BE2C (cell line): ENCODE results near the gene ZFYVE28.

Experiments
- DNase-seq: peaks from one replicate; pipeline ENCODE4 v3.0.0-alpha.2; 2020
- H3K27me3 ChIP-seq: fragments of 250-450 bp; sonication (Bioruptor Pico); 2 replicates; pipeline ENCODE4 v1.5.1; 2020; ENCODE audit warnings: mild to moderate bottlenecking
- H3K36me3 ChIP-seq: fragments of 250-450 bp; sonication (Bioruptor Pico); 2 replicates; pipeline ENCODE4 v1.5.1; 2020; ENCODE audit warnings: mild to moderate bottlenecking
- H3K4me1 ChIP-seq: fragments of 250-450 bp; sonication (Bioruptor Pico); 2 replicates; pipeline ENCODE4 v1.5.1; 2020
- H3K4me3 ChIP-seq: 2 replicates; pipeline ENCODE4 v1.5.1; 2011; ENCODE audit warnings: low read depth, low read length
- H3K9me3 ChIP-seq: fragments of 250-450 bp; sonication (Bioruptor Pico); 2 replicates; pipeline ENCODE4 v1.5.1; 2020
- CTCF ChIP-seq: IDR thresholded peaks from 2 replicates; pipeline ENCODE4 v1.5.1; 2012; ENCODE audit warnings: mild to moderate bottlenecking, low read depth, low read length

The ZFYVE28 gene

GRCh38 chr4:2267841-2268240 lies 150.6 kb downstream of the ZFYVE28 start:
- Histone ChIP-seq H3K4me3 (no peak overlapping the region), H3K36me3 (no peaks in the 10 kb centered on the region), H3K9me3 (no peaks in the 10 kb centered on the region), H3K4me1 (peaks cover 8% of the 10 kb centered on the region), H3K27me3 (no peaks in the 10 kb centered on the region)
- TF ChIP-seq CTCF, result no peak
- DNase-seq, result no peak

- DNase-seq, result no peak
- H3K27me3 ChIP-seq, result no peaks in the 10 kb centered on the region
- H3K9me3 ChIP-seq, result no peaks in the 10 kb centered on the region
- TF ChIP-seq CTCF, result no peak
- H3K4me3 ChIP-seq, result no peak overlapping the region
- peaks cover 8% of the 10 kb centered on the region for H3K4me1 ChIP-seq
- H3K36me3 ChIP-seq, result no peaks in the 10 kb centered on the region
These were observed 151.1 kb downstream of the ZFYVE28 start for GRCh38 chr4:2267320-2267811.

- Histone ChIP-seq H3K4me3 (no peak overlapping the region), H3K9me3 (no peaks in the 10 kb centered on the region), H3K36me3 (no peaks in the 10 kb centered on the region), H3K4me1 (peaks cover 8% of the 10 kb centered on the region), H3K27me3 (no peaks in the 10 kb centered on the region)
- no peak for TF ChIP-seq CTCF
- no peak for DNase-seq
These were observed 151.6 kb downstream of the ZFYVE28 start for GRCh38 chr4:2266821-2267220.

GRCh38 chr4:2266181-2266580 lies 152.3 kb downstream of the ZFYVE28 start:
- no peaks in the 10 kb centered on the region for H3K27me3 ChIP-seq

GRCh38 chr4:2265113-2266110 lies 153.0 kb downstream of the ZFYVE28 start:
- Histone ChIP-seq H3K36me3 (no peaks in the 10 kb centered on the region), H3K4me3 (no peak overlapping the region), H3K27me3 (no peaks in the 10 kb centered on the region), H3K9me3 (no peaks in the 10 kb centered on the region), H3K4me1 (peaks cover 8% of the 10 kb centered on the region)
- no peak for TF ChIP-seq CTCF
- no peak for DNase-seq

More at GRCh38 chr4:2266181-2266580, 152.3 kb downstream of the ZFYVE28 start:
- Histone ChIP-seq H3K9me3 (no peaks in the 10 kb centered on the region), H3K4me1 (peaks cover 8% of the 10 kb centered on the region), H3K36me3 (no peaks in the 10 kb centered on the region), H3K4me3 (no peak overlapping the region)
- TF ChIP-seq CTCF, result no peak
- no peak for DNase-seq
